Peyer's patch (tissue), 4 donors: ENCODE measurements around the gene OTOS.

ENCODE experiments used
- CTCF ChIP-seq, 6 experiments: fragments of 450-650 bp in 4 of 6; fragments of 200-600 bp in 2 of 6; sonication (generic) in 1 of 6; IDR thresholded peaks; one replicate each; pipeline ENCODE4 v1.5.1; 2017 to 2019; ENCODE audit warnings: antibody characterized with exemption in 6 of 6, mild to moderate bottlenecking in 3 of 6, moderate library complexity in 1 of 6
- POLR2A ChIP-seq, 2 donors: fragments of 450-650 bp; IDR thresholded peaks; one replicate each; pipeline ENCODE4 v1.5.1; 2017; ENCODE audit warnings: antibody characterized with exemption in 2 of 2, mild to moderate bottlenecking in 2 of 2, moderate library complexity in 2 of 2

GRCh38 chr2:240182476-240182875, 42.0 kb upstream of the OTOS start:
- TF ChIP-seq CTCF (IDR thresholded peaks at IDR 0.05) (no peak), POLR2A (IDR thresholded peaks at IDR 0.05) (no peak)
